Stimulated activated naive B cell treated with anti-CD40 and anti-IgM and Interleukin-4, amounts not matched to agents 10 μg/mL and 1 μg/mL and 100 μg/mL, for 72 hours (primary cell): ENCODE measurements around the gene FBLN7.
A peak's percentile ranks its signal among the peaks of the same experiment; 100 is the strongest.

Source experiments
- ATAC-seq, 2 donors: fragments of 150-1000 bp; cut with Tn5 transposase; replicated peaks; 2 replicates each; pipeline ENCODE4 v1.10.0; 2021; ENCODE audit warnings: moderate library complexity in 1 of 2
- DNase-seq: peaks from one replicate; pipeline ENCODE4 v3.0.0; 2021
- H3K27ac Mint-ChIP-seq: one replicate; pipeline ENCODE4 v1.8.0; 2022; ENCODE audit warnings: mild to moderate bottlenecking, mixed read lengths
- H3K27me3 Mint-ChIP-seq, 2 donors: one replicate each; pipeline ENCODE4 v1.8.0; 2022; ENCODE audit warnings: mixed read lengths in 2 of 2
- H3K36me3 Mint-ChIP-seq, 2 donors: one replicate each; pipeline ENCODE4 v1.8.0; 2022; ENCODE audit warnings: mixed read lengths in 2 of 2, mild to moderate bottlenecking in 1 of 2
- H3K4me1 Mint-ChIP-seq, 2 donors: one replicate each; pipeline ENCODE4 v1.8.0; 2022; ENCODE audit warnings: mixed read lengths in 2 of 2, mild to moderate bottlenecking in 1 of 2
- H3K4me3 Mint-ChIP-seq, 2 donors: one replicate each; pipeline ENCODE4 v1.8.0; 2022; ENCODE audit warnings: mild to moderate bottlenecking in 2 of 2, mixed read lengths in 2 of 2, moderate library complexity in 1 of 2
- H3K9me3 Mint-ChIP-seq, 2 donors: one replicate each; pipeline ENCODE4 v1.8.0; 2022; ENCODE audit warnings: mixed read lengths in 2 of 2, mild to moderate bottlenecking in 1 of 2

FBLN7 gene

DNA sequence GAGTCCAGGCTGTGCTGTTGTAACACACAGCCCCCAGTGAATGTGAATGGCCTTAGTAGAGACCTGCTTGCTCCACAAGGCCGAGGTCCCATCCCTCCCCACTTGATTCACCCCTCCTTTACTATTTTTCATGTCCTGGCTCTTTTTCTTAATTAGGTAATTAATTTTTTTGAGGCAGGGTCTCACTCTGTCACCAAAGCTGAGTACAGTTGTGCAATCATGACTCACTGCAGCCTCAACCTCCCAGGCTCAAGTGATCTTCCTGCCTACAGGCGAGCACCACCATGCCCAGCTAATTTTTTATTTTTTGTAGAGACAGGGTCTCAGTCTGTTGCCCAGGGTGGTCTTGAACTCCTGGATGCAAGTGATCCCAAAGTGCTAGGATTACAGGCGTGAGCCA is 19.3 kb downstream of the FBLN7 start:
- no peak overlapping the region for H3K4me3 Mint-ChIP-seq

DNA sequence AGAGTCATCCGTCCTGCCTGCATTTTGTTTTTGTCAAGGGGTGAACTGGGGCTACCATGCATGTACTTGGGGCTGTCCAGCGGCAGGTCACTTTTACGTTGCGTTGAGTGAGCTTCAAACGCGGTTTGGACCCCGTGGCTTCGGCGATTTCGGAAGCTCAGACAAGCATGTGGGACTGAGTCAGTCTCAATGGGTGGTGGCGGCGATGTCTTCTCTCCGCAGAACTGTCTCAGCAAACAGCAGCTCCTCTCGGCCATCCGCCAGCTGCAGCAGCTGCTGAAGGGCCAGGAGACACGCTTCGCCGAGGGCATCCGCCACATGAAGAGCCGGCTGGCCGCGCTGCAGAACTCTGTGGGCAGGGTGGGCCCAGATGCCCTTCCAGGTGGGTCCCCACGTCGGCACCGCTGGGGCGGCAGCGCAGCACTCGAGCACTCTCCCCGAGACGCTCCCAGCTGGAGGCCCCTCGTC is 21.3 kb downstream of the FBLN7 start:
- Mint-ChIP-seq H3K9me3 (peaks cover 0 to 2% of the 10 kb centered on the region in 2 donors), H3K4me3 (no peak overlapping the region), H3K36me3 (no peaks in the 10 kb centered on the region), H3K4me1 (peaks cover 19% of the 10 kb centered on the region in 2 donors), H3K27me3 (no peaks in the 10 kb centered on the region), H3K27ac (peak overlapping the region; percentile 32)
- DNase-seq (no peak), ATAC-seq (peak in 1 of 2 donors; percentile 50)

More for the DNA sequence above, 19.3 kb downstream of the FBLN7 start:
- no peak for DNase-seq
- ATAC-seq: no peak
- no peaks in the 10 kb centered on the region for H3K36me3 Mint-ChIP-seq
- peaks cover 0 to 2% of the 10 kb centered on the region in 2 donors for H3K9me3 Mint-ChIP-seq
- H3K27ac Mint-ChIP-seq: no peak overlapping the region
- H3K4me1 Mint-ChIP-seq: peaks cover 22 to 23% of the 10 kb centered on the region in 2 donors
- no peaks in the 10 kb centered on the region for H3K27me3 Mint-ChIP-seq

DNA sequence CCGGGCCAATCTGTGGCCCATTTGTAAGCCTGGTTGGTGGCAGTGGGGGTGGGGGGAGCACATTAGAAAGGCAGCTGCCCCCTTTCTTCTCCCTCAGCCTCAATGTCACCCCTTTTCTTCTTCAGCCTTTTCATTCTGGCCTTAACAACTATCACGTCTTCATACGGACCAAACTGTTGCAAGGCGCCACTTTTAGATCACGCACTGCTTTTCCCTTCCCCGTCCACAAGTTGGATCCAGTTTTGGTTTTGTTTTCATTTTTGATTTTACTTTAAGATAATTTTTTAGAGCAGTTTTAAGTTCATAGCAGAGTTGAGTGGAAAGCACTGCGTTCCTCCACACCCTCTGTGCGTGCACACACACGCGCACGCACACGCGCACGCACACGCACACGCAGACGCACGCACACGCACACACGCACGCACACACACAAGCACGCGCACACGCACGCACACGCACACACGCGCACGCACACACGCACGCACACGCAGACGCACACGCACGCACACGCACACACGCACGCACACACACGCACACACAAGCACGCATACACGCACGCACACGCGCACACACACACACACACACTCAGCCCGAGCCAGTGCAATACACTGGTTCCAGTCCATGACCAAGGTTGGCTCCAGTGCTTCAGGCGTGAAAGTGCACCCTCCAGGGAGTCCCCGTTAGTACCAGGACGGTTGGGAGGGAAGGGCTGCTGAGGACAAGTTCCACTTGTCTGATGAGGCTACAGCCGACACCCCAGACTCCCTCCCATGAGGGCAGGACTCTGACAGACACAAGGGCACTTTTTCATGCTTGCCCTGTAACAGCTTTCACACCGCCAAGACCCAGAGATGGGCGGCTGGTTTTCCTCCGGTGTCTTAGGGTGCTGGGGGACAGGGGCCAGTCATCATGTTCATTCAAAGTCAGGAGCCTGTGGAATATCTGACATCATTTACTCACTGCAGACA is 22.4 kb downstream of the FBLN7 start:
- Mint-ChIP-seq H3K4me3 (peak overlapping the region in 1 of 2 donors; percentile 29), H3K4me1 (peaks cover 13 to 15% of the 10 kb centered on the region in 2 donors), H3K9me3 (peaks cover 0 to 2% of the 10 kb centered on the region in 2 donors), H3K36me3 (no peaks in the 10 kb centered on the region), H3K27me3 (no peaks in the 10 kb centered on the region), H3K27ac (peak overlapping the region; percentile 56)
- DNase-seq: no peak
- ATAC-seq: no peak

DNA sequence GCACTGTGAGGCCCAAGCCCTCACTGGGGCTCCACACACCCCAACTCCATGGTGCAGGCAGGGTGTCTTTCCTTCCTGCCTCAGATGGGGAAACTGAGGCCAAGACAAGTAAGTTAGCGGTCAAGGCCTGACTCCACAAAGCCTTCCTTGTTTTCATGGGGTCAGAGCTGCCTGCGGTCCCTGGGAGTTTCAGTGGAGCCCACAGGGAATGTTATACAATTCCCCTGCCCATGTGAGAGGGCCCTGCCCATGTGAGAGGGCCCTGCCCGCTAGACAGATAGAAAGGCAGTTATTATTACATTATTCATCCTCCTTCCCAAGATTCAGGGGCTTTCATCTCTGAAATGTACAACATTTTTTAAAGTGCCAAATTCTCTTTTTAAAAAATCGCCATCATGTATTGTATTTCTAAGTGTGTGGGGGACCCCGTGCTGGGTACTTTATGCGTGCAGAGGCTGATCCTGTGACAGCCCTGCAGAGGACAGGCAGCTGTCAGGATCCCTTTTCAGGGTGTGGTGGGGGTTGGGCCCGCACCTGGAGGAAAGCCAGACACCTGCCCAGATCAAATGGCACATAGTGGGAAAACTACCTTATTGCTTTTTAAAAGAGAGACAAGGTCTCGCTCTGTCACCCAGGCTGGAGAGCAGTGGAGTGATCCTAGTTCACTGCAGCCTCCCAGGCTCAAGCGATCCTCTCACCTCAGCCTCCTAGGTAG is 23.4 kb downstream of the FBLN7 start:
- H3K36me3 Mint-ChIP-seq: no peaks in the 10 kb centered on the region

DNA sequence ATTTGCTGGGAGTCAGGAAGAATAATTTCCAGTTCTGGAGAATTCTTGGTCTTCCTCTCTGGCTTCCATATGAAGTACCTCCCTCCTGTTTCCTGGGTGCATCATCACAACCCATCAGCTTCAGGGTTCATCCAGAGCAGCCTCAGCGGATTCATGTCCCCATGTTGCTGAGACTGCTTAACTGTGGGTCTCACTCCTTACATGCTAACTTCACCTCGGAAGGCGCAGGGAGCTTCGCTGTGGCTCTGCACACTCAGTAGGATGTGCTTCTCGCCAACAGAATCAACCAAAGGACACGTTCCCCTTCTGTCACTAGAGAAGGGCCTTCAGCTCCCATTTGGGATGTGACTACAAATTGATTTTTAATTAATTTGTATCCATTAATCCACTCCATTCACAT is 24.2 kb downstream of the FBLN7 start:
- Mint-ChIP-seq H3K4me1 (peaks cover 0 to 2% of the 10 kb centered on the region in 2 donors), H3K9me3 (peaks cover 0 to 2% of the 10 kb centered on the region in 2 donors), H3K27ac (no peak overlapping the region), H3K4me3 (no peak overlapping the region), H3K36me3 (no peaks in the 10 kb centered on the region), H3K27me3 (no peaks in the 10 kb centered on the region)
- ATAC-seq: no peak
- DNase-seq: no peak

More for the DNA sequence above, 23.4 kb downstream of the FBLN7 start:
- H3K27me3 Mint-ChIP-seq: no peaks in the 10 kb centered on the region
- peaks cover 0 to 2% of the 10 kb centered on the region in 2 donors for H3K9me3 Mint-ChIP-seq
- DNase-seq (no peak), ATAC-seq (no peak)
- no peak overlapping the region for H3K27ac Mint-ChIP-seq
- H3K4me1 Mint-ChIP-seq: peaks cover 3 to 4% of the 10 kb centered on the region in 2 donors
- H3K4me3 Mint-ChIP-seq: no peak overlapping the region

DNA sequence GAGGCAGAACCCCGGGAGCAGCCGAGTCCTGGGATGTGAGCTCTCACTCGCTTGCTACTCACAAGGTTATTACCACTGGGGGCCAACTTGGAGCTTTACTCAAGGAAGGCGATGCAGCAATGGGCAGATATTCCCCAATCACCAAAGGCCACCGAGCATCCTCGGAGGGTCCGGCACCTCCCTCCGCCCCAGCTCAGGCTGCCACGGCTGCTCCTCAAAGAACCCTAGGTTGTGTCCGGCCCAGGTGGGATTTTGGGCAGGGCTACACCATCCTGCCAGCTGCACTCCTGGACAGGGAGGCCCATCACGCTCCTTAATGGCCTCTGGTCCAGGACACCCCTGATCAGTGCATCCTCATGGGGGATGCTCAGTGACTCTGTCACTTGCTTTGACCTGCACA is 24.8 kb downstream of the FBLN7 start:
- ATAC-seq (no peak), DNase-seq (no peak)
- Mint-ChIP-seq H3K4me3 (no peak overlapping the region), H3K4me1 (peaks cover 0 to 2% of the 10 kb centered on the region in 2 donors), H3K9me3 (peaks cover 0 to 2% of the 10 kb centered on the region in 2 donors), H3K36me3 (no peaks in the 10 kb centered on the region), H3K27ac (no peak overlapping the region), H3K27me3 (no peaks in the 10 kb centered on the region)

DNA sequence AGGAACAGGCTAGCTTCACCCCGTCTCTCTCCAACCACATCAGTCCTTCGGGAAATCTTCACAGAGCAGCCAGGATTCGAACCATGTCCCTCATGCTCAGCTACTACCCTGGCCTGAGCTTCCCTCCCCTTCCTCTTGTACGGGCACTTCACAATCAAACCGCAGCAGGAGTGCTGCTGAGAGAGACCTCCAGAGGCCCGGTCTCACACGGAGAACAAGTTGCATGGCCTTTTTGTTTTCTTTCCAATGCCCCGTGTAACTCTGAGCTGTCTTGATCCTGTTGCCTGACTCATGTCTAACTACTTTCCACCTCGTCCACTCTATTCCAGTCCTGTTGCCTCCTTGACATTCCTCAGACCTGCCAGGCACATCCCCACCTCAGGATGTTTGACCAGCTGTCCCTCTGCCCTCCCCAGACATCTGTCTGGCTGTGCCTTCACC is 25.4 kb downstream of the FBLN7 start:
- peaks cover 0 to 2% of the 10 kb centered on the region in 2 donors for H3K4me1 Mint-ChIP-seq
- H3K27ac Mint-ChIP-seq: peak overlapping the region; percentile 73
- no peaks in the 10 kb centered on the region for H3K27me3 Mint-ChIP-seq
- ATAC-seq: no peak
- H3K36me3 Mint-ChIP-seq: no peaks in the 10 kb centered on the region
- DNase-seq: no peak
- H3K9me3 Mint-ChIP-seq: peaks cover 0 to 2% of the 10 kb centered on the region in 2 donors
- no peak overlapping the region for H3K4me3 Mint-ChIP-seq

DNA sequence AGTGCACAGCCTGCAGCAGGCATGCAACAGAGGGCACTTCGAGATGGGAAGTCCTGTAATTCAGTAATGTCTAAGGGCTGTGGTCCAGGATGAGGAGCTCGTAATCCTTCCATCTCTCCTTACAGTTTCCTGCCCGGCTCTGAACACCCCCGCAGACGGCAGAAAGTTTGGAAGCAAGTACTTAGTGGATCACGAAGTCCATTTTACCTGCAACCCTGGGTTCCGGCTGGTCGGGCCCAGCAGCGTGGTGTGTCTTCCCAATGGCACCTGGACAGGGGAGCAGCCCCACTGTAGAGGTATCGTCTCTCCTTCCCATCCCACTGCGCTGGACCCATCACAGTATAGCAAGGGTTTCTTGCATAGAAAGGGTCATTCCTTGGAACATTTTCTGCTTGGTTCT is 26.7 kb downstream of the FBLN7 start:
- peaks cover 0 to 5% of the 10 kb centered on the region in 2 donors for H3K27me3 Mint-ChIP-seq
- peaks cover 0 to 2% of the 10 kb centered on the region in 2 donors for H3K4me1 Mint-ChIP-seq
- no peak overlapping the region for H3K27ac Mint-ChIP-seq
- DNase-seq: no peak
- H3K36me3 Mint-ChIP-seq: no peaks in the 10 kb centered on the region
- H3K9me3 Mint-ChIP-seq: peaks cover 0 to 2% of the 10 kb centered on the region in 2 donors
- no peak for ATAC-seq
- no peak overlapping the region for H3K4me3 Mint-ChIP-seq

DNA sequence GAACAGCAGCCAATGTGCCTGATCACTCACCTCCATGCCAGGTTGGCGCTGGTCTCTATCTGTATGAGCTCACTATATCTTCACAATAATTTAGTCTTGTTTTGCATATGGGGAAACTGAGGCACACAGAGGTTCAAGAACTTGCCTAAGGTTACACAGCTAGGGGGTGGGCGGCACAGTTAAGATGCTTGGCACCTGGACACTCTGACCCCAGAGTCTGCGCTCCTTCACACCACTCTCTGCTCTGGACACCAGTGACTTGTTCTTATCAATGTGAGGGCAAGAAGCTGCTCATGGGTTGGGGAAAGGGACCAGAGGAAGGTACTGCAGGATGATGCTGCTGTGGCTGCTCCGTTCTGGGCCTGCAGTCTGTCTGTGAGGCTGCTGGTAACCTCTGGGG is 27.1 kb downstream of the FBLN7 start:
- Mint-ChIP-seq H3K27me3 (peaks cover 0 to 5% of the 10 kb centered on the region in 2 donors), H3K27ac (no peak overlapping the region), H3K36me3 (no peaks in the 10 kb centered on the region), H3K4me3 (no peak overlapping the region), H3K4me1 (peaks cover 0 to 2% of the 10 kb centered on the region in 2 donors), H3K9me3 (peaks cover 0 to 1% of the 10 kb centered on the region in 2 donors)
- DNase-seq (no peak), ATAC-seq (no peak)

DNA sequence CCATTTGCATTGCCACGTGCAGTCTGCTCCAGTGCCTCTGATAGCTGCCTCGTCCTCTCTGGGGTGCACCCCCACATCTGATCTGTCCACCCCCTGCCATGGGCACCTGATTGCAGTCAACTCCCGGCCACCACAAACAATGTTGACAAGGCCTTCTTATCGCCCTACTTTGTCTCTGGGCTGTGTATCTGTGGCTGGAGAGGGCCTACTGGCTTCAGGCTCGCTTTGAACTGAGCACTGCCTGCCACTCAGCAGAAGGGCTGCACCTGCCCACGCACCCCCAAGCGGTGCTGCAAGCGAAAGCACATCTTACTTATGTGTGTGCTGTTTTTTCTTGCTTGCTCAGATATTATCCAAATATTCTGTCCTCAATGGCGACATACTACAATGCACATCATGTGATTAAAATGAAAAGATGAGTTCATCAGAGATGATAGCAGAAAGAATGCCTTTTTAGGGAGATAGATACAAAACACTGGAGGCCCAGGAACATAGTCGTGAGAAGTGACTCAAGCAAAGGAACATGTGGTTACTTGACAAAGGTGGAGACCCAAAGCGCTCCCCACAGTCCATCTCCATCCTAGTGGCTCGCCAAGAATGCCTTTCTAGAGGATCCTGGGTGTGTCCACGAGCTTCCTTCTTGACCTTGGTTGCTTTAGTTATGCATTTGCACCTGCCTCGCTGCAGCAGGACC is 28.8 kb downstream of the FBLN7 start:
- Mint-ChIP-seq H3K9me3 (no peaks in the 10 kb centered on the region), H3K27me3 (peaks cover 0 to 5% of the 10 kb centered on the region in 2 donors), H3K36me3 (no peaks in the 10 kb centered on the region), H3K4me1 (no peaks in the 10 kb centered on the region), H3K27ac (no peak overlapping the region), H3K4me3 (no peak overlapping the region)
- DNase-seq (no peak), ATAC-seq (no peak)

DNA sequence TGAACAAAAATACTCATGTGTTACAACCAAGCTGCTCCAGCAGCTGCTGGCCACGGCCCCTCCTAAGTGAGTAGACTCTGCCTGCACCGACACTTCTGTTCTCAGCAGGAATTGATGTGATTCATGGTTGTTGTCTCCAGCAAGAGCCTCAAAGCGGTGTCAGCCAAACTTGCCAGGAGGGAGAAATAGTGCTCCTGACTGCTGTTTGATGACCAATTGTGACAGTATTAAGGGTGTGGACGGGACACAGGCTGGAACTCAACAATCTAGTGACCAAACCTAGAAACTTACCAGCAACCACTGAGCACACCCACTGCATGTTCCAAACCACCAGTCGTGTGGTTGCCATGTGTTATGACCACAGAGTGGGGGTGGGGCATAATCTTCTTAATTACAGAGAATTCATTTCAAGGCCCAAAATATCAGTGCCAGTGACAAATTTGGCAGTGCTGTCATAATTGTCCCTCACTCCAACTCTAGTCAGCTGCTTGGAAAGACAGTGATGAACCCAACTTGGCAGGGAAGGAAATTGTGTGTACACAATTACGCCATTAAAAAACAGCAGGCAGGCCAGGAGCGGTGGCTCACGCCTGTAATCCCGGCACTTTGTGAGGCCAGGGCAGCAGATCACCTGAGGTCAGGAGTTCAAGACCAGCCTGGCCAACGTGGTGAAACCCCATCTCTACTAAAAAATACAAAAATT is 30.4 kb downstream of the FBLN7 start:
- H3K27me3 Mint-ChIP-seq: peaks cover 0 to 5% of the 10 kb centered on the region in 2 donors
- no peak for ATAC-seq
- H3K36me3 Mint-ChIP-seq: no peaks in the 10 kb centered on the region
- DNase-seq: no peak
- no peaks in the 10 kb centered on the region for H3K4me1 Mint-ChIP-seq
- H3K9me3 Mint-ChIP-seq: no peaks in the 10 kb centered on the region
- no peak overlapping the region for H3K4me3 Mint-ChIP-seq
- H3K27ac Mint-ChIP-seq: no peak overlapping the region

DNA sequence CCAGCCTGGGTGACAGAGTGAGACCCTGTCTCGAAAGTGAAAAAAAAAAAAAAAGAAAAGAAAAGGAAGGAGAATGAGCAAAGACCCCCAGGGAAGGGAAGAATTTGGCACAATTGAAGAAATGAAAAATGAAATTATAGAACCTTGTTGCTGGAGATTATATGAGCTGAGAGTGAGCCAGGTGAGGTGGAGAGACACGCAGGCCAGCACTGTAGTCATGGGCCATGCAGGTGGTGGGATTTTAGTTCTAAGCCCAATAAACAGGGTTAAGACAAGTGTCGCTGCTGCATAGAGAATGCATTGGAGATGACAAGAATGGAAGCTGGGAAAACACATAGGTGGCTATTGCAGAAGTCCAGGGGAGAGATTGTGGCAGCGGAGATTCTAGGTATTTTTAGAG is 32.3 kb downstream of the FBLN7 start:
- Mint-ChIP-seq H3K27ac (no peak overlapping the region), H3K36me3 (no peaks in the 10 kb centered on the region), H3K4me3 (no peak overlapping the region), H3K9me3 (no peaks in the 10 kb centered on the region), H3K4me1 (no peaks in the 10 kb centered on the region), H3K27me3 (peaks cover 0 to 5% of the 10 kb centered on the region in 2 donors)
- ATAC-seq: no peak
- DNase-seq: no peak

DNA sequence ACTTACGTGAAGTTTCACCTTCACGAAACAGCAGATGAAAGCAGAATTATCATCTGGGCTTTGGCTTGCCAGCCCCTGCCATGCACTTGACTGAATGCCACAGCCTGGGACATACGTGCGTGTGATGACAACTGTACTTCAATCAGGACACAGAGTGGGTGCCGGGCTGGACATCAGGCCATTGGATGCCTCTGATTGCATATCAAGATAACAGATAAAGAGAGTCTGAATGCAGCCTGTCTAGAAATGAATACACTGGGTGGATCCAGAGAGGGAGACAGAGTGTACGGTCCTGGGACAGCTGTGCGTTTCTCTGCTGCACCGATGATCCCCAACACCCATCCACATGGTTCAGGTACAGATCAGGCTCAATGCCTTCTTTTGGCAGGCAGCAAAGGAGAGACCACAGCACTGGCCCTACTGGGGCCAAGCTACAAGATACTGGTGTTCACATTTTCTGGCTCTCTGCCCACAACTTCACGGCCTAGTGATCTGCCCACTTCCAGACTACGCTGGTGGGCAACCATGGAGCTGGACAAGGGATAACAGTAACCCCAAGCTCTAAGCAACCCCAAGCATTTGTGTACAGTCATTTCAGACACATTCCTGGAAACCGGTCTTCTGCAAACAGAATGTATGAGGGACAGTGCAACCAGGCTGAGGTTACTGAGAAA is 35.6 kb downstream of the FBLN7 start:
- DNase-seq: no peak
- Mint-ChIP-seq H3K4me3 (no peak overlapping the region), H3K9me3 (no peaks in the 10 kb centered on the region), H3K36me3 (no peaks in the 10 kb centered on the region), H3K4me1 (peaks cover 0 to 1% of the 10 kb centered on the region in 2 donors), H3K27ac (no peak overlapping the region), H3K27me3 (peaks cover 11 to 24% of the 10 kb centered on the region in 2 donors)
- ATAC-seq: peak in 1 of 2 donors; percentile 16
